Fibroblast of lung (primary cell): ENCODE data around the gene CENPV.

Source experiments
- EZH2 ChIP-seq: IDR thresholded peaks from 2 replicates; pipeline ENCODE4 v1.5.1; 2012; ENCODE audit warnings: low read length, control low read depth, mild to moderate bottlenecking; ENCODE audit errors: missing control alignments
- TF ChIP-seq, protein P1 (sequence below), 2 donors: IDR thresholded peaks in 1 of 2; conservative IDR thresholded peaks in 1 of 2; 1 replicate in 1 of 2; 2 replicates in 1 of 2; pipeline ENCODE4 v1.5.1; 2011 to 2012; ENCODE audit warnings: low read length in 2 of 2, control low read depth in 1 of 2, inconsistent platforms in 1 of 2, low read depth in 1 of 2, mild to moderate bottlenecking in 1 of 2

DNA sequence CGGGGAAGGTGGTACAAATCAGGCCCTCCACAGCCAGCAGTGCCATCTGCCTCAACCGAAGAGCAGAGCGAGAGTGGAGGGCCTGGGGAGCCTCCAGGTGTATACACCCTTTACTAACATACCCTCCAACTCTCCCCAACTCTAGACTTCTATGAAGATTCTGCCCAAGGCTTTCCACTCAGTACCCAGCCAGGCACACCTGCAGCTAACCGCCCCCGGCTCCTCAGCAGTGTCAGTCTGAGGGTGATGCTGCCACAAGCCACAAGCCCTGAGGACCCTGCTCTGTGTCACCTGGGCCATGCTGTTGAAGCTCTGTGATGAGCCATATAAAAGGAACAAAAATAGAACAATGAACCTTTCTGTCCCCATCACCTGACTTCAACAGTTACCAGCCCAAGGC is 3.8 kb downstream of the CENPV start:
- TF ChIP-seq, protein P1, sequence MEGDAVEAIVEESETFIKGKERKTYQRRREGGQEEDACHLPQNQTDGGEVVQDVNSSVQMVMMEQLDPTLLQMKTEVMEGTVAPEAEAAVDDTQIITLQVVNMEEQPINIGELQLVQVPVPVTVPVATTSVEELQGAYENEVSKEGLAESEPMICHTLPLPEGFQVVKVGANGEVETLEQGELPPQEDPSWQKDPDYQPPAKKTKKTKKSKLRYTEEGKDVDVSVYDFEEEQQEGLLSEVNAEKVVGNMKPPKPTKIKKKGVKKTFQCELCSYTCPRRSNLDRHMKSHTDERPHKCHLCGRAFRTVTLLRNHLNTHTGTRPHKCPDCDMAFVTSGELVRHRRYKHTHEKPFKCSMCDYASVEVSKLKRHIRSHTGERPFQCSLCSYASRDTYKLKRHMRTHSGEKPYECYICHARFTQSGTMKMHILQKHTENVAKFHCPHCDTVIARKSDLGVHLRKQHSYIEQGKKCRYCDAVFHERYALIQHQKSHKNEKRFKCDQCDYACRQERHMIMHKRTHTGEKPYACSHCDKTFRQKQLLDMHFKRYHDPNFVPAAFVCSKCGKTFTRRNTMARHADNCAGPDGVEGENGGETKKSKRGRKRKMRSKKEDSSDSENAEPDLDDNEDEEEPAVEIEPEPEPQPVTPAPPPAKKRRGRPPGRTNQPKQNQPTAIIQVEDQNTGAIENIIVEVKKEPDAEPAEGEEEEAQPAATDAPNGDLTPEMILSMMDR (conservative IDR thresholded peaks at IDR 0.05 in 1 of 2, IDR thresholded peaks at IDR 0.05 in 1 of 2; ENCODE audit: low read depth in 1 of 2, low read length in 2 of 2), result no peak
- no peak for TF ChIP-seq EZH2
